ENCODE results near the gene MRPS27. TPM values are rescaled to one million over a fixed set of nuclear protein-coding genes. Genes with fewer than 3 reads are reported as not detected.

The MRPS27 gene
- total RNA-seq, 4 donors from 2014 or later: 20.8 to 39.6 (median 24.7) TPM

DNA sequence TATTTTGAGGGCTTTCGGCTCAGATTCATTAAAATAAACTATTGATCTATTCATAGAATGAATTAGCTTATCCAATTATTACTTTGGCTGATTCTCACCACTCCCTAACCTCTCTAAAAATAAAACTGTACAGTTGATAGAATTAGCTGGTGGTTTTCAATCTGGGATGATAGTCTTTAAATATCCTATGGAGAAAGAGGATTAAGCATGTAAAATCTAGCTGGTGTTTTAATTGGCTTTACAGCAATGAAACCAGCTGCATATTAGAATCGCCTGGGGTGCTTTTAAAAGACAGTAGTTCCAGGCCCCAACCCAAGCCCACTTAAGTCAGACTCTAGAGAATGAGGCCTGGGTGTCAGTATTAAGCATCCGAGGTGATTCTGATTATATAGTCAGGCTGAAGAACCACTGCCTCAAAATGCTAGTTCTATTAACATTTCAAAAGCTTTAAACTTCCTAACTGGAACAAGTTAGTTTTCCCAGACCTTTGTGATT, 117.7 kb downstream of the MRPS27 start:
- Histone ChIP-seq H3K36me3 (peaks cover 0 to 11% (median 0%) of the 10 kb centered on the region in 3 donors), H3K9me3 (no peaks in the 10 kb centered on the region), H3K4me3 (no peak overlapping the region), H3K4me1 (no peaks in the 10 kb centered on the region), H3K27ac (no peak overlapping the region), H3K27me3 (no peaks in the 10 kb centered on the region)
- TF ChIP-seq, protein P1, sequence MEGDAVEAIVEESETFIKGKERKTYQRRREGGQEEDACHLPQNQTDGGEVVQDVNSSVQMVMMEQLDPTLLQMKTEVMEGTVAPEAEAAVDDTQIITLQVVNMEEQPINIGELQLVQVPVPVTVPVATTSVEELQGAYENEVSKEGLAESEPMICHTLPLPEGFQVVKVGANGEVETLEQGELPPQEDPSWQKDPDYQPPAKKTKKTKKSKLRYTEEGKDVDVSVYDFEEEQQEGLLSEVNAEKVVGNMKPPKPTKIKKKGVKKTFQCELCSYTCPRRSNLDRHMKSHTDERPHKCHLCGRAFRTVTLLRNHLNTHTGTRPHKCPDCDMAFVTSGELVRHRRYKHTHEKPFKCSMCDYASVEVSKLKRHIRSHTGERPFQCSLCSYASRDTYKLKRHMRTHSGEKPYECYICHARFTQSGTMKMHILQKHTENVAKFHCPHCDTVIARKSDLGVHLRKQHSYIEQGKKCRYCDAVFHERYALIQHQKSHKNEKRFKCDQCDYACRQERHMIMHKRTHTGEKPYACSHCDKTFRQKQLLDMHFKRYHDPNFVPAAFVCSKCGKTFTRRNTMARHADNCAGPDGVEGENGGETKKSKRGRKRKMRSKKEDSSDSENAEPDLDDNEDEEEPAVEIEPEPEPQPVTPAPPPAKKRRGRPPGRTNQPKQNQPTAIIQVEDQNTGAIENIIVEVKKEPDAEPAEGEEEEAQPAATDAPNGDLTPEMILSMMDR (IDR thresholded peaks at IDR 0.05): no peak
- TF ChIP-seq POLR2A (IDR thresholded peaks at IDR 0.05): no peak
- no peak for DNase-seq

DNA sequence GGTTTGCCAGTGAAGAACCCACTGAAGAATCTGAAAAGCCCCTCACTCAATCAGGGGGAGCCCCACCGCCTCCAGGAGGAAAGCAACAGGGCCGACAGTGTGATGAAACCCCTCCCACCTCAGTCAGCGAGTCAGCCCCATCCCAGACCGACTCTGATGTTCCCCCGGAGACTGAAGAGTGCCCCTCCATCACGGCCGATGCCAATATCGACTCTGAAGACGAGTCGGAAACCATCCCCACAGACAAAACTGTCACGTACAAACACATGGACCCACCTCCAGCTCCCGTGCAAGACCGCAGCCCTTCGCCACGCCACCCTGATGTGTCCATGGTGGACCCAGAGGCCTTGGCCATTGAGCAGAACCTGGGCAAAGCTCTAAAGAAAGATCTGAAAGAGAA, 120.4 kb downstream of the MRPS27 start:
- no peak overlapping the region for H3K27ac ChIP-seq
- H3K36me3 ChIP-seq: peaks cover 0 to 11% (median 0%) of the 10 kb centered on the region in 3 donors
- no peaks in the 10 kb centered on the region for H3K9me3 ChIP-seq
- no peak overlapping the region for H3K4me3 ChIP-seq
- H3K4me1 ChIP-seq: no peaks in the 10 kb centered on the region
- no peak for DNase-seq
- TF ChIP-seq, protein P1 (IDR thresholded peaks at IDR 0.05): no peak
- no peak for TF ChIP-seq POLR2A (IDR thresholded peaks at IDR 0.05)
- no peaks in the 10 kb centered on the region for H3K27me3 ChIP-seq

DNA sequence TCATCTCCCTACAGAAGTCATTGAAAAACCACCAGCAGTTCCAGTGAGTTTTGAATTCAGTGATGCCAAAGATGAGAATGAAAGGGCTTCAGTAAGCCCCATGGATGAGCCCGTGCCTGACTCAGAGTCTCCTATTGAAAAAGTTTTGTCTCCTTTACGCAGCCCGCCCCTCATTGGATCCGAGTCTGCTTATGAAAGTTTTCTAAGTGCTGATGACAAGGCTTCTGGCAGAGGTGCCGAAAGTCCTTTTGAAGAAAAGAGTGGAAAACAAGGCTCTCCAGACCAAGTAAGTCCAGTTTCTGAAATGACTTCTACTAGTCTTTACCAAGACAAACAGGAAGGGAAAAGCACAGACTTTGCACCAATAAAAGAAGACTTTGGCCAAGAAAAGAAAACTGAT, 122.6 kb downstream of the MRPS27 start:
- Histone ChIP-seq H3K27me3 (no peaks in the 10 kb centered on the region), H3K9me3 (no peaks in the 10 kb centered on the region), H3K4me1 (no peaks in the 10 kb centered on the region), H3K27ac (no peak overlapping the region), H3K36me3 (peaks cover 0 to 3% (median 0%) of the 10 kb centered on the region in 3 donors), H3K4me3 (no peak overlapping the region)
- no peak for DNase-seq
- TF ChIP-seq POLR2A (IDR thresholded peaks at IDR 0.05): no peak
- TF ChIP-seq, protein P1 (IDR thresholded peaks at IDR 0.05): no peak

DNA sequence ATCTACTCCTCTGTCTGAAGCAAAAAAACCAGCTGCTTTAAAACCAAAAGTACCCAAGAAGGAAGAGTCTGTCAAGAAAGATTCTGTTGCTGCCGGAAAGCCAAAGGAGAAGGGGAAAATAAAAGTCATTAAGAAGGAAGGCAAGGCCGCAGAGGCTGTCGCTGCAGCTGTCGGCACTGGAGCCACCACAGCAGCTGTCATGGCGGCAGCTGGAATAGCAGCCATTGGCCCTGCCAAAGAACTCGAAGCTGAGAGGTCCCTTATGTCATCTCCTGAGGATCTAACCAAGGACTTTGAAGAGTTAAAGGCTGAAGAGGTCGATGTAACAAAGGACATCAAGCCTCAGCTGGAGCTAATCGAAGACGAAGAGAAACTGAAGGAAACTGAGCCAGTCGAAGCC, 124.5 kb downstream of the MRPS27 start:
- H3K4me1 ChIP-seq: no peaks in the 10 kb centered on the region
- no peaks in the 10 kb centered on the region for H3K27me3 ChIP-seq
- H3K27ac ChIP-seq: no peak overlapping the region
- no peak overlapping the region for H3K4me3 ChIP-seq
- H3K9me3 ChIP-seq: no peaks in the 10 kb centered on the region
- no peak for DNase-seq
- TF ChIP-seq, protein P1 (IDR thresholded peaks at IDR 0.05): no peak
- TF ChIP-seq POLR2A (IDR thresholded peaks at IDR 0.05): no peak
- peaks cover 0 to 3% (median 0%) of the 10 kb centered on the region in 3 donors for H3K36me3 ChIP-seq

DNA sequence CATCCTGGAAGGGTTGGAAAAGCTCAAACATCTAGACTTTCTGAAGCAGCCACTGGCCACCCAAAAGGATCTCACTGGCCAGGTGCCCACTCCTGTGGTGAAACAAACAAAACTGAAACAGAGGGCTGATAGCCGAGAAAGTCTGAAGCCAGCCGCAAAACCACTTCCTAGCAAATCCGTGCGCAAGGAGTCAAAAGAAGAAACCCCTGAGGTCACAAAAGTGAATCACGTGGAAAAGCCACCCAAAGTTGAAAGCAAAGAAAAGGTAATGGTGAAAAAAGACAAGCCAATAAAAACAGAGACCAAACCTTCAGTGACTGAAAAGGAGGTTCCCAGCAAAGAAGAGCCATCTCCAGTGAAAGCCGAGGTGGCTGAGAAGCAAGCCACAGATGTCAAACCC, 125.2 kb downstream of the MRPS27 start:
- Histone ChIP-seq H3K4me1 (no peaks in the 10 kb centered on the region), H3K9me3 (no peaks in the 10 kb centered on the region), H3K27me3 (no peaks in the 10 kb centered on the region), H3K27ac (no peak overlapping the region), H3K4me3 (no peak overlapping the region), H3K36me3 (peaks cover 0 to 3% (median 0%) of the 10 kb centered on the region in 3 donors)
- no peak for TF ChIP-seq POLR2A (IDR thresholded peaks at IDR 0.05)
- TF ChIP-seq, protein P1 (IDR thresholded peaks at IDR 0.05): no peak
- DNase-seq: peak in 1 of 3 donors; percentile 39

DNA sequence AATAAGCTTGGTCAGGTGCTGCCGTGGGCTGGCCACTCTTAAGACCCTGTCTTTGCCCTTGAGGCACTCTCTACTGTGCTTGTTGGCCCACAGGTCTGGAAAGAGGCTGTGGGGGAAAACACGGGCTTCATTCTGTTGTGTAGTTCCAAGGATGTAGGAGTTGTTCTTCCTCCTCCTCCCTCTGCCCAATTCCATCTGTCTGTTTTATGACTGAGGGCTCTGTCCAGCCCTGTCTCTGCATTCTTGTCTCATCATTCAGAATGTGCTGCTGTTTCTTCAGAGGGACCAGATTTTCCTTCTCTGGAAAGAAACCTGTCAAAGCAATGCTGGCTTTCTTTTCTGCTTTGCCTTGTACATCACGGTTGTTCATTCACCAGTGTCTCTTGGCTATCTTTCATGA, 128.6 kb downstream of the MRPS27 start:
- Histone ChIP-seq H3K27me3 (no peaks in the 10 kb centered on the region), H3K36me3 (no peaks in the 10 kb centered on the region), H3K4me3 (no peak overlapping the region), H3K27ac (no peak overlapping the region), H3K9me3 (no peaks in the 10 kb centered on the region), H3K4me1 (no peaks in the 10 kb centered on the region)
- DNase-seq: no peak
- TF ChIP-seq, protein P1 (IDR thresholded peaks at IDR 0.05): no peak
- TF ChIP-seq POLR2A (IDR thresholded peaks at IDR 0.05): no peak

Data from Peyer's patch (tissue), 4 donors.